HUES64 (cell line): ENCODE data around the gene TPSG1.
"Not testable (repeated sequence)": the region's sequence is repeated elsewhere in the genome, so short reads cannot be mapped to it uniquely, and the experiment has no call there.

ENCODE experiments used
- H3K27ac ChIP-seq: 2 replicates; pipeline ENCODE4 v1.7.0; 2013; ENCODE audit warnings: low read depth, low read length, inconsistent platforms
- H3K27me3 ChIP-seq: 2 replicates; pipeline ENCODE4 v1.6.1; 2013; ENCODE audit warnings: mild to moderate bottlenecking, low read length; ENCODE audit not compliant: insufficient read depth
- H3K36me3 ChIP-seq: 2 replicates; pipeline ENCODE4 v1.6.1; 2013; ENCODE audit warnings: mild to moderate bottlenecking, low read length; ENCODE audit not compliant: insufficient read depth
- H3K4me1 ChIP-seq: 2 replicates; pipeline ENCODE4 v1.6.1; 2013; ENCODE audit warnings: mild to moderate bottlenecking, low read length, moderate library complexity; ENCODE audit not compliant: insufficient read depth
- H3K4me3 ChIP-seq: 2 replicates; pipeline ENCODE4 v1.5.1; 2013; ENCODE audit warnings: mild to moderate bottlenecking, low read length, moderate library complexity
- H3K9ac ChIP-seq: 2 replicates; pipeline ENCODE4 v1.6.1; 2013; ENCODE audit warnings: mild to moderate bottlenecking, low read depth, low read length
- H3K9me3 ChIP-seq: 2 replicates; pipeline ENCODE4 v1.6.1; 2013; ENCODE audit warnings: low read depth, low read length; ENCODE audit not compliant: insufficient read depth
- WGBS: fragments of 150-250, 120-280 bp; methylation state at CpG from one replicate; pipeline ENCODE4 v1.1.7; 2013; ENCODE audit warnings: missing lambda C conversion rate; 5-methylcytosine and 5-hydroxymethylcytosine counted together

The TPSG1 gene

GRCh38 chr16:1189455-1189854 lies 35.6 kb downstream of the TPSG1 start:
- 96% methylated on average over 5 of the region's 7 CpGs for WGBS

GRCh38 chr16:1188432-1189189 lies 36.5 kb downstream of the TPSG1 start:
- WGBS, result 64% methylated on average over 32 of the region's 32 CpGs
- no peak overlapping the region for H3K4me3 ChIP-seq
- H3K9ac ChIP-seq, result no peak overlapping the region
- no peaks in the 10 kb centered on the region for H3K36me3 ChIP-seq
- H3K27me3 ChIP-seq, result no peaks in the 10 kb centered on the region
- H3K4me1 ChIP-seq, result no peaks in the 10 kb centered on the region
- H3K27ac ChIP-seq, result no peak overlapping the region
- H3K9me3 ChIP-seq, result no peaks in the 10 kb centered on the region

More at GRCh38 chr16:1189455-1189854, 35.6 kb downstream of the TPSG1 start:
- no peak overlapping the region for H3K4me3 ChIP-seq
- no peaks in the 10 kb centered on the region for H3K9me3 ChIP-seq
- no peak overlapping the region for H3K27ac ChIP-seq
- no peaks in the 10 kb centered on the region for H3K27me3 ChIP-seq
- H3K4me1 ChIP-seq, result no peaks in the 10 kb centered on the region
- no peaks in the 10 kb centered on the region for H3K36me3 ChIP-seq
- H3K9ac ChIP-seq, result no peak overlapping the region

GRCh38 chr16:1185460-1186207 lies 39.4 kb downstream of the TPSG1 start:
- H3K27me3 ChIP-seq, H3K4me3 ChIP-seq, H3K9ac ChIP-seq, H3K36me3 ChIP-seq, H3K4me1 ChIP-seq, H3K9me3 ChIP-seq, H3K27ac ChIP-seq: not testable (repeated sequence)
- 92% methylated on average over 67 of the region's 86 CpGs for WGBS

GRCh38 chr16:1184980-1185379 lies 40.1 kb downstream of the TPSG1 start:
- H3K9ac ChIP-seq, result no peak overlapping the region
- H3K4me1 ChIP-seq, result no peaks in the 10 kb centered on the region
- no peaks in the 10 kb centered on the region for H3K9me3 ChIP-seq
- H3K27me3 ChIP-seq, result no peaks in the 10 kb centered on the region
- 98% methylated on average over 18 of the region's 18 CpGs for WGBS
- H3K27ac ChIP-seq, result no peak overlapping the region
- H3K36me3 ChIP-seq, result no peaks in the 10 kb centered on the region
- H3K4me3 ChIP-seq, result no peak overlapping the region

GRCh38 chr16:1184156-1184868 lies 40.8 kb downstream of the TPSG1 start:
- Histone ChIP-seq H3K9ac (no peak overlapping the region), H3K4me3 (no peak overlapping the region), H3K36me3 (no peaks in the 10 kb centered on the region), H3K27ac (no peak overlapping the region), H3K27me3 (no peaks in the 10 kb centered on the region), H3K4me1 (no peaks in the 10 kb centered on the region), H3K9me3 (no peaks in the 10 kb centered on the region)
- WGBS, result 93% methylated on average over 26 of the region's 26 CpGs

- Histone ChIP-seq H3K4me1 (no peaks in the 10 kb centered on the region), H3K9me3 (no peaks in the 10 kb centered on the region), H3K4me3 (no peak overlapping the region), H3K36me3 (no peaks in the 10 kb centered on the region), H3K9ac (no peak overlapping the region), H3K27ac (no peak overlapping the region), H3K27me3 (no peaks in the 10 kb centered on the region)
- 63% methylated on average over 45 of the region's 45 CpGs for WGBS
Observed at GRCh38 chr16:1182950-1183907, 41.8 kb downstream of the TPSG1 start.

GRCh38 chr16:1182316-1182671 lies 42.8 kb downstream of the TPSG1 start:
- no peaks in the 10 kb centered on the region for H3K36me3 ChIP-seq
- 69% methylated on average over 19 of the region's 19 CpGs for WGBS
- H3K9me3 ChIP-seq, result no peaks in the 10 kb centered on the region
- H3K4me1 ChIP-seq, result no peaks in the 10 kb centered on the region
- no peak overlapping the region for H3K4me3 ChIP-seq
- no peak overlapping the region for H3K9ac ChIP-seq
- H3K27me3 ChIP-seq, result no peaks in the 10 kb centered on the region
- no peak overlapping the region for H3K27ac ChIP-seq

- H3K27ac ChIP-seq, result no peak overlapping the region
- WGBS, result 85% methylated on average over 39 of the region's 39 CpGs
- no peak overlapping the region; the same call in 1 of the 2 replicates for H3K9ac ChIP-seq
- no peak overlapping the region for H3K4me3 ChIP-seq
- no peaks in the 10 kb centered on the region for H3K4me1 ChIP-seq
- no peaks in the 10 kb centered on the region for H3K36me3 ChIP-seq
- H3K9me3 ChIP-seq, result no peaks in the 10 kb centered on the region
- no peaks in the 10 kb centered on the region for H3K27me3 ChIP-seq
Observed at GRCh38 chr16:1181404-1182315, 43.4 kb downstream of the TPSG1 start.

GRCh38 chr16:1180549-1181403 lies 44.3 kb downstream of the TPSG1 start:
- Histone ChIP-seq H3K4me3 (no peak overlapping the region), H3K27me3 (no peaks in the 10 kb centered on the region)

More at GRCh38 chr16:1180549-1181403, 44.3 kb downstream of the TPSG1 start:
- Histone ChIP-seq H3K36me3 (no peaks in the 10 kb centered on the region), H3K9me3 (no peaks in the 10 kb centered on the region), H3K9ac (no peak overlapping the region), H3K27ac (no peak overlapping the region), H3K4me1 (no peaks in the 10 kb centered on the region)
- WGBS, result 89% methylated on average over 38 of the region's 38 CpGs
